GM13977 (cell line): ENCODE measurements around the gene CAMK2A.
"Not testable (repeated sequence)": the region's sequence is repeated elsewhere in the genome, so short reads cannot be mapped to it uniquely, and the experiment has no call there.

ENCODE experiments used
- DNase-seq: peaks from one replicate; pipeline ENCODE4 v3.0.0; 2012; ENCODE audit warnings: low spot score
- in situ Hi-C: fragments of 300-500 bp; cut with MboI; formaldehyde crosslinking; loops from one replicate; pipeline ENCODE4 v1.12.0; 2022; ENCODE audit warnings: low sequenced_read_pairs, low pct_unique_long_range_greater_than_20kb, mixed read lengths, inconsistent platforms; ENCODE audit not compliant: unreplicated experiment
- TF ChIP-seq, protein P1 (sequence below): IDR thresholded peaks from 2 replicates; pipeline ENCODE4 v1.5.1; 2012; ENCODE audit warnings: mild to moderate bottlenecking, control low read depth; ENCODE audit not compliant: insufficient read depth; ENCODE audit errors: extremely low read depth, missing control alignments

CAMK2A gene

DNA sequence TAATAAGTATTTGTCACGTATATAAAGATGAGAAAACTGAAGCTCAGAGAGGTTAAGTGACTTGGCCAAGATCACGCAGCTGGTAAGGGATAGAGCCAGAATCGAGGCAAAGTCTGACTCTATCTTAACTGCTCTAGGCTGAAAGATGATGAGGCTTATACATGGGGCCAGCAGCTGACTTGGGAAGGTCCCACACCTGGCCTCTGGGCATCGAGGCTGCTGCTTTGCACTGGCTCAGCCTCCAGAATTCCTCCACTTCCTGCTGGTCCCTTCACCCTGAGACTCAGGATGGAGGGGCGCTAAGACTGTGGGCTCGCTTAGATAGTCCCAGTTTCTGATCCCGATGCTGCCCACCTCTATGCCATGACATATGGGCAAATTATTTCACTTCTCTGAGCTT lies 35.2 kb downstream of the CAMK2A start:
- in situ Hi-C loops, result no loop called here
- TF ChIP-seq, protein P1, sequence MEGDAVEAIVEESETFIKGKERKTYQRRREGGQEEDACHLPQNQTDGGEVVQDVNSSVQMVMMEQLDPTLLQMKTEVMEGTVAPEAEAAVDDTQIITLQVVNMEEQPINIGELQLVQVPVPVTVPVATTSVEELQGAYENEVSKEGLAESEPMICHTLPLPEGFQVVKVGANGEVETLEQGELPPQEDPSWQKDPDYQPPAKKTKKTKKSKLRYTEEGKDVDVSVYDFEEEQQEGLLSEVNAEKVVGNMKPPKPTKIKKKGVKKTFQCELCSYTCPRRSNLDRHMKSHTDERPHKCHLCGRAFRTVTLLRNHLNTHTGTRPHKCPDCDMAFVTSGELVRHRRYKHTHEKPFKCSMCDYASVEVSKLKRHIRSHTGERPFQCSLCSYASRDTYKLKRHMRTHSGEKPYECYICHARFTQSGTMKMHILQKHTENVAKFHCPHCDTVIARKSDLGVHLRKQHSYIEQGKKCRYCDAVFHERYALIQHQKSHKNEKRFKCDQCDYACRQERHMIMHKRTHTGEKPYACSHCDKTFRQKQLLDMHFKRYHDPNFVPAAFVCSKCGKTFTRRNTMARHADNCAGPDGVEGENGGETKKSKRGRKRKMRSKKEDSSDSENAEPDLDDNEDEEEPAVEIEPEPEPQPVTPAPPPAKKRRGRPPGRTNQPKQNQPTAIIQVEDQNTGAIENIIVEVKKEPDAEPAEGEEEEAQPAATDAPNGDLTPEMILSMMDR, result no peak
- no peak for DNase-seq

DNA sequence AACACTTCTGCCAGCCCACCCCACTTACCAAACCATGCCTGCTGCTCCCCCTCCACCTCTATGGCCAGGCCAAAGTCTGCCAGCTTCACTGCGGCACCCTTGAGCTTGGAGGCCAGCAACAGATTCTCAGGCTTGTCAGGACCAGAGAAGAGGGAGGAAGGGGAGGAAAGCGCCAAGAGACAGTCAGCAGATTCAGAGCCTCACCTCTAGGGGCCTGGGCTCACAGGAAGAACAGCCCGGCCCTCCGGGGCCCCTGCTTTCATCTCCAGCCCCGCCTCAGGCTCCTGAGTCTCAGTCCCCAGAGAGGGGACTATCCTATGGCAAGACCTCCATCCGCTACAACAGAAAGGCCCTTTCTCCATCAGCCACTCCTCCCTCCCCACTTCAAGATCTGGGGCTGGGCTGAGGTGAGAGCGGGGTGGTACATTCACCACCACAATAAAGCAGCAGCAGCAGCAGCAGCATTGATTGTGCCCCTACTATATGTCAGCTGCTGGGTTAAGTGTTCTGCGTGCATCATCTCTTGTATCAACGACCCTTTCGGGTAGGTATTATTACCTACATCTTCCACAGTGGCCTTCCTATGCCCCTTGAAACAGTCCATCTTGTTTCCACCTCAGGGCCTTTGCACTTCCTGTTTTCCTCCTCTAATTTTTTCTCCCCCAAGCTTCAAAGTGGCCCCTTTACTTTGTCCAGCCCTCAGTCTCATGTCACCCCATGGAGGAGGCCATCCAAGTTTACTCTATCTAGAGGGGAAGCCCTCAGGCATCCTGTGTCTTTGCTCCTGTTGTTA lies 36.0 kb downstream of the CAMK2A start:
- in situ Hi-C loops, result no loop called here
- no peak for DNase-seq
- TF ChIP-seq, protein P1, result no peak

GRCh38 chr5:150252489-150252888 lies 37.1 kb downstream of the CAMK2A start:
- in situ Hi-C loops, result no loop called here
- no peak for DNase-seq

GRCh38 chr5:150251504-150251903 lies 38.1 kb downstream of the CAMK2A start:
- DNase-seq, result no peak
- in situ Hi-C loops, result no loop called here
- TF ChIP-seq, protein P1, result no peak

More at GRCh38 chr5:150252489-150252888, 37.1 kb downstream of the CAMK2A start:
- TF ChIP-seq, protein P1, result no peak

- in situ Hi-C loops, result no loop called here
- TF ChIP-seq, protein P1, result no peak
- no peak for DNase-seq
Measured at GRCh38 chr5:150249744-150250143, 39.8 kb downstream of the CAMK2A start.

GRCh38 chr5:150248946-150249345 lies 40.6 kb downstream of the CAMK2A start:
- TF ChIP-seq, protein P1, result no peak
- in situ Hi-C loops, result no loop called here
- no peak for DNase-seq

DNA sequence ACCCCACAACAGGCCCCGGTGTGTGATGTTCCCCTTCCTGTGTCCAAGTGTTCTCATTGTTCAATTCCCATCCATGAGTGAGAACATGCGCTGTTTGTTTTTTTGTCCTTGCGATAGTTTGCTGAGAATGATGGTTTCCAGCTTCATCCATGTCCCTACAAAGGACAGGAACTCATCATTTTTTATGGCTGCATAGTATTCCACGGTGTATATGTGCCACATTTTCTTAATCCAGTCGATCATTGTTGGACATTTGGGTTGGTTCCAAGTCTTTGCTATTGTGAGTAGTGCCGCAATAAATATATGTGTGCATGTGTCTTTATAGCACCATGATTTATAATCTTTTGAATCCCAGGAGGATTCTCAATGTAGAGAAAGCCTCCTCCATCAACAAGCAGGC lies 41.1 kb downstream of the CAMK2A start:
- in situ Hi-C loops, DNase-seq: not testable (repeated sequence)
